GM19328 (cell line): ENCODE results near the gene DDI2.
"Not testable (repeated sequence)": the region's sequence is repeated elsewhere in the genome, so short reads cannot be mapped to it uniquely, and the experiment has no call there.

Source experiments
- ATAC-seq: cut with Tn5 transposase; IDR thresholded peaks from one replicate; pipeline ENCODE4 v1.9.1; 2021; ENCODE audit warnings: mild to moderate bottlenecking, moderate library complexity; ENCODE audit not compliant: unreplicated experiment

DDI2 gene

GRCh38 chr1:15636436-15636835 lies 19.2 kb downstream of the DDI2 start:
- no peak for ATAC-seq

GRCh38 chr1:15637826-15638225 lies 20.6 kb downstream of the DDI2 start:
- ATAC-seq: no peak

- no peak for ATAC-seq
These were observed 22.0 kb downstream of the DDI2 start for GRCh38 chr1:15639262-15639661.

- no peak for ATAC-seq
These were observed 22.7 kb downstream of the DDI2 start for GRCh38 chr1:15639931-15640330.

GRCh38 chr1:15640667-15641066 lies 23.4 kb downstream of the DDI2 start:
- ATAC-seq: no peak

GRCh38 chr1:15649937-15650336 lies 32.7 kb downstream of the DDI2 start:
- no peak for ATAC-seq

GRCh38 chr1:15650433-15650832 lies 33.2 kb downstream of the DDI2 start:
- ATAC-seq: no peak

GRCh38 chr1:15652130-15652529 lies 34.9 kb downstream of the DDI2 start:
- ATAC-seq: not testable (repeated sequence)

GRCh38 chr1:15654091-15654690 lies 36.9 kb downstream of the DDI2 start:
- ATAC-seq: no peak

GRCh38 chr1:15656464-15656863 lies 39.2 kb downstream of the DDI2 start:
- no peak for ATAC-seq

- ATAC-seq: no peak
These were observed 39.8 kb downstream of the DDI2 start for GRCh38 chr1:15657021-15657420.

GRCh38 chr1:15660151-15660550 lies 42.9 kb downstream of the DDI2 start:
- ATAC-seq: no peak

- ATAC-seq: no peak
These were observed 45.2 kb downstream of the DDI2 start for GRCh38 chr1:15662477-15662876.

GRCh38 chr1:15663925-15664324 lies 46.7 kb downstream of the DDI2 start:
- no peak for ATAC-seq

- no peak for ATAC-seq
These were observed 50.1 kb downstream of the DDI2 start for GRCh38 chr1:15667362-15667761.

GRCh38 chr1:15668089-15668754 lies 51.0 kb downstream of the DDI2 start:
- no peak for ATAC-seq

- ATAC-seq: no peak
These were observed 51.8 kb downstream of the DDI2 start for GRCh38 chr1:15669074-15669473.

GRCh38 chr1:15669864-15670263 lies 52.6 kb downstream of the DDI2 start:
- no peak for ATAC-seq

GRCh38 chr1:15671430-15671829 lies 54.2 kb downstream of the DDI2 start:
- ATAC-seq: no peak

GRCh38 chr1:15674386-15675159 lies 57.3 kb downstream of the DDI2 start:
- ATAC-seq: no peak

- ATAC-seq: no peak
These were observed 58.8 kb downstream of the DDI2 start for GRCh38 chr1:15676010-15676409.
